HG03342 (cell line): ENCODE data around the gene CABCOCO1.
"Not testable (repeated sequence)": the region's sequence is repeated elsewhere in the genome, so short reads cannot be mapped to it uniquely, and the experiment has no call there.

Experiments
- ATAC-seq: cut with Tn5 transposase; IDR thresholded peaks from one replicate; pipeline ENCODE4 v1.9.1; 2021; ENCODE audit warnings: mild to moderate bottlenecking, moderate library complexity; ENCODE audit not compliant: unreplicated experiment

Gene CABCOCO1

DNA sequence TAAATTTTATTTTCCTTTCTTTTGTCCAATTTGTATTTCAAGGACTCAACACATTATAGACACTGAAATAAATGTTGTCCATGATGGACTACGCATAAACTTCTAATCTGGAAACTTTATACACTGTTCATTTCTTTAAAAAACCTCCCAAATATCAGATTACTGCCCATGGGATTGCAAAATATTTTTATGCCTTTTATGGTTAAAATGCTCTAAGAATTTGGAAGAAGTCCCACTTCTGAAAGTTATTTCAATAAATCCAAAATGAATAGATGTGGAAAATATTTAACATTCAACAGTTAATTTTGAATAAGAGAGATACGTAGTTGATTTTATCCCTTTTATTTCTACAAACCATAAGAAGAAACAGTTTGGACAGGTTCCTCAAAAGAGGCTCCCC, 46.1 kb downstream of the CABCOCO1 start:
- ATAC-seq = no peak

- ATAC-seq = not testable (repeated sequence)
Observed at GRCh38 chr10:61712105-61712504, 49.4 kb downstream of the CABCOCO1 start.

DNA sequence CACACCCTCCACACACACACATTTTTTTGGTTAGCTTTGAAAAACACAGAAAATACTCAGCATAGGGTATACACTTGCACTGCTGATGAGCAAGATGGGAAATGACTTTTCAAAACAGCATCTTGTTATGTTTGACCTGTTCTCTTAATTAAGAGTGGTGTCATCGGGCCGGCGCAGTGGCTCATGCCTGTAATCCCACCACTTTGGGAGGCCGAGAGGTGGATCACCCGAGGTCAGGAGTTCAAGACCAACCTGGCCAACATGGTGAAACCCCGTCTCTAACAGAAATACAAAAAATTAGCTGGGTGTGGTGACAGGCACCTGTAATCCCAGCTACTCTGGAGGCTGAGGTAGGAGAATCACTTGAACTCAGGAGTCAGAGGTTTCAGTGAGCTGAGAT, 56.7 kb downstream of the CABCOCO1 start:
- ATAC-seq = not testable (repeated sequence)

DNA sequence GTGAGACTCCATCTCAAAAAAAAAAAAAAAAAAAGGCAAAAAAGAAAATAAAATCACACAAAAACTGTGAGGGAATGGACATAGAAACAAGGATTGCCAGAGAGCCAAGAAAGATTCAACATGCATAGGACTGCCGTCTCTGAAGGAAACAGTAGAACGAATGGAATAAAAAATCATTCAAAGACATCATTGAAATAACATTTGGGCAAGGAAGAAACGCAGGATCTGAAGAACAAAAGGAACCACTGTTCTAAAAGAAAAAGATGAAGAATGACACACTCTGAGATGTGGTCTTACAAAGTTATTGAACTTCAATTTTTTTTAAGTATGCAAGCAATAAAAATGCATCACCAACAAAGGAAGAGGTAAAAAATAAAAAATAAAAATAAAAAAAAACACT, 57.2 kb downstream of the CABCOCO1 start:
- ATAC-seq = no peak

GRCh38 chr10:61721431-61721830, 58.7 kb downstream of the CABCOCO1 start:
- no peak for ATAC-seq

DNA sequence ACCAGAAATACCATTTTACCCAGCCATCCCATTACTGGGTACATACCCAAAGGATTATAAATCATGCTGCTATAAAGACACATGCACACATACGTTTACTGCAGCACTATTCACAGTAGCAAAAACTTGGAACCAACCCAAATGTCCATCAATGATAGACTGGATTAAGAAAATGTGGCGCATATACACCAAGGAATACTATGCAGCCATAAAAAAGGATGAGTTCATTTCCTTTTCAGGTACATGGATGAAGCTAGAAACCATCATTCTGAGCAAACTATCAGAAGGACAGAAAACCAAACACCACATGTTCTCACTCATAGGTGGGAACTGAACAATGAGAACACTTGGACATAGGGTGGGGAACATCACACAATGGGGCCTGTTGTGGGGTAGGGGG, 62.5 kb downstream of the CABCOCO1 start:
- not testable (repeated sequence) for ATAC-seq

DNA sequence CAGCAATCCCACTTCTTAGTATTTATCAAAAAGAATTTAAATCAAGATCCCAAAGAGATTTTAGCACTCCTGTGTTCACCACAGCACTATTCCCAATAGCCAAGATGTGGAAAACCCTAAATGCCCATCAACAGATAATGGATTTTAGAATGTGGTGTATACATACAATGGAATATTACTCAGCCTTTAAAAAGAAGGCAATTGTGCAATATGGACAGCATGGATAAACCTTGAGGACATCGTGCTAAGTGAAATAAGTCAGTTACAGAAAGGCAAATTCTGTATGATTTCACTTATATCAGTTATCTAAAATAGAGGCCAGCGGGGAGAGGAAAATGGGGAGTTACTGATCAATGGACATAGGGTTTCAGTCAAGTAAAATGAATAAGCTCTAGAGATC, 66.9 kb downstream of the CABCOCO1 start:
- no peak for ATAC-seq

DNA sequence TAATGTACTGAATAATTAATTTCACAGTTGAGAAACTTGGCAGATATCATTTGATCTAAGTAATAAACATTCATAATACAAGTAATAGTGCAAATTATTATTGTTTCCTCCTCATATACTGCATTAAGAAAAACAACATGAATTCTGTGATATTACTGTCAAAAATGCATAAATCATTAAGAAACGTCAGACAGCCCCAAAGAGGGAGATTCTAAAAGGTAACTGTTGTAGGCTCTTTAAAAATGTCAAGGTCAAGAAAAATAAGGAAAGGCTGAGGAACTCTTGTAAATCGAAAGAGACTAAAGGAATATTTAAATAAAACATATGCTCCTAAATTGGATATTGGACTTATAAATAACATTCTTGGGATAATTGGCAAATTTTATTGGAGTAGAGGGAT, 67.9 kb downstream of the CABCOCO1 start:
- no peak for ATAC-seq

GRCh38 chr10:61731638-61732037, 68.9 kb downstream of the CABCOCO1 start:
- no peak for ATAC-seq

DNA sequence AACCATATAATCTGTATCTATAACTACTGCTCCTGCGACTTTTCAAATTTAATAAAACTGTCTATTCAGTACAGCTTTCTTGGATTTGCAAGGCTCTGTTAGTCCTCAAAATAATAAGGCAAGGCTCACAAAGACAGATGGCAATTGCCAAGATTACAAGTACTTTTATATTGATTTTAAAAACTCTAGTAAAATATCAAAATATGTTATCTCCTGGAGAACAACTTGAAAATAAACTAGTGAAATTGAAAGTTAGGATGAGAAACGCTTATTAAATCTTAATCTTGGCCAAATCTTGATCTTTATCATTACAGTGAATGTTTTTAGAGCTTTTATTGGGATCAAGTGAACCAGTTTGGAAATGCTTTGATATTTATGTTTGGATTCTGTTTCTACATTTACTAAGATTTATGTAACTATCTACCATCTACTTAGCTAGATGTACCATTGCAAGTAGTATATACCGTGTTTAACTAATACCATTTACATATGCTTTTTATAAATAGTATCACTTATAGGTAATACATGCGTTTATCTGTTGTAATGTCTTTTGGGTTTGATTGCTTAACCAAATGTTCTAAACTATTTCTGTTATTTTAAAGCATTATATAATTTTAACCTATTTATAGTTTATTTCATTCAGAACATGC, 70.0 kb downstream of the CABCOCO1 start:
- ATAC-seq = no peak

- no peak for ATAC-seq
Observed at GRCh38 chr10:61733358-61733940, 70.7 kb downstream of the CABCOCO1 start.

- ATAC-seq = no peak
Observed at GRCh38 chr10:61735882-61736281, 73.2 kb downstream of the CABCOCO1 start.

DNA sequence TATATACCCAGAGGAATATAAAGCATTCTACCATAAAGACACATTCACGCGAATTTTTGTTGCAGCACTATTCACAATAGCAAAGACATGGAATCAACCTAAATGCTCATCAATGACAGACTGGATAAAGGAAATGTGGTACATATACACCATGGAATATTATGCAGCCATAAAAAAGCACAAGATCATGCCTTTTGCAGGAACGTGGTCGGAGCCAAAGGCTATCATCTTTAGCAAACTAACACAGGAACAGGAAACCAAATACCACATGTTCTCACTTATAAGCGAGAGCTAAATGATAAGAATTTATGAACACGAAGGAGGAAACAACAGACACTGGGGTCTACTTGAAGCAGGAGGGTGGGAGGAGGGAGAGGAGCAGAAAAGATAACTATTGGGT, 74.7 kb downstream of the CABCOCO1 start:
- not testable (repeated sequence) for ATAC-seq

DNA sequence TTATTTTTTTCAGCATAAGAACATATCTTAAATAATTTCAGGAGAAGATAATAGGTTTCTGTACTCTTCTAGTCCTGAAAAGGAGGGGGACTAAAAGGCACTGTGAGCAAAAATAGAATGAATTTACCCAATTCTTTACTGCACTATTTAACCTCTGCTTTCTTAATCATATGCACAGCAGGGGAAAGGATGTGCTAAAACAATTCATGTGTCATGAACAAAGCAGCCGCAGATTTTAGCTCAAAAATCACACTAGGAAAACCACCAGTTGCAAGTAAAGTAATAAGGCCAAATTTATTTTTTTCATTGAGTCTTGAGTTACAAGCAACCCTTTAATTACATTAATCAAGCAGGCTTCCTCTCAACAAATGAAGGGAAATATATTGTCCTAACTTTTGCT, 80.1 kb downstream of the CABCOCO1 start:
- ATAC-seq = no peak

GRCh38 chr10:61744469-61744868, 81.7 kb downstream of the CABCOCO1 start:
- ATAC-seq = no peak

DNA sequence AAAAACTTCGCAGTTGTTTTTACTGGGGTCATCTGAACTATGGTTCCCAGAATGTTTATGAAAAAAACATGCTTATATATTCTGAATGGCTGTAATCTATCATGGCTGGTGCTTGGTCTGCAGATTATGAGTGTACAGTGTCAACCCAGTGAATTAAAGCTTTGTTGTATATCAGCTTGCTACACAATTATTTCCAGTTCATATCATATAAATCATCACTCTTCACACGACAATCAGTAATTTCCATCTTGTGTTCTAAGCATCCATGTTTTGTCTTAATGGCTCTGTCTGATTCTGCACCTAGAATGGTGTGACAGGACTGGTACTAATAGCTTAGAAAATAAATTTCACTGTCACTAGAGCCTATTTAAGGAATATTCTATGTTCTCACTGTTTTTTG, 83.6 kb downstream of the CABCOCO1 start:
- no peak for ATAC-seq

DNA sequence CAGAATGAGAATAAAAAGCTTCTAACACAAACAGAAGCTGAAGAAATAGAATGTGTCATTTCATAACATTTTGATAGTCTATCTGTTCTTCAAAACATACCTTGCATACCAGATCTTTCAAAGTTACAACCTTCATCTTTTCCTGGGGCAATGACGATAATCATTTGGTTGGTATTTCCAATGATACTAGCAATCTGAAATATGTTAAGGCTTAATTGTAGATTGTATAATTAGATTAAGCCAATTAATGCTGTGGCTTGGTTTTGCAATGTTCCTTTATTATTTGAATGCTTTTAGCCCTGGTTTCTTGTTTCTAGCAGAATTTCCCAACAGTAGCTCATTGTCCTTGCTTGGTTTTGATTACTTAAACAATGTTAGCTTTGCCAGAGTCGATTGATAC, 84.6 kb downstream of the CABCOCO1 start:
- ATAC-seq = no peak

- ATAC-seq = no peak
Observed at GRCh38 chr10:61749291-61749690, 86.6 kb downstream of the CABCOCO1 start.

- peak; percentile 92 for ATAC-seq
Observed at GRCh38 chr10:61750943-61751471, 88.3 kb downstream of the CABCOCO1 start.

- no peak for ATAC-seq
Observed at GRCh38 chr10:61751599-61751998, 88.9 kb downstream of the CABCOCO1 start.

GRCh38 chr10:61752111-61753011, 89.6 kb downstream of the CABCOCO1 start:
- ATAC-seq = peak; percentile 39

- no peak for ATAC-seq
Observed at GRCh38 chr10:61753453-61753852, 90.7 kb downstream of the CABCOCO1 start.
